GM03348 (cell line): ENCODE results near the gene AIG1.

ENCODE experiments used
- DNase-seq: peaks from one replicate; pipeline ENCODE4 v3.0.0; 2012; ENCODE audit warnings: low spot score

AIG1 gene

DNA sequence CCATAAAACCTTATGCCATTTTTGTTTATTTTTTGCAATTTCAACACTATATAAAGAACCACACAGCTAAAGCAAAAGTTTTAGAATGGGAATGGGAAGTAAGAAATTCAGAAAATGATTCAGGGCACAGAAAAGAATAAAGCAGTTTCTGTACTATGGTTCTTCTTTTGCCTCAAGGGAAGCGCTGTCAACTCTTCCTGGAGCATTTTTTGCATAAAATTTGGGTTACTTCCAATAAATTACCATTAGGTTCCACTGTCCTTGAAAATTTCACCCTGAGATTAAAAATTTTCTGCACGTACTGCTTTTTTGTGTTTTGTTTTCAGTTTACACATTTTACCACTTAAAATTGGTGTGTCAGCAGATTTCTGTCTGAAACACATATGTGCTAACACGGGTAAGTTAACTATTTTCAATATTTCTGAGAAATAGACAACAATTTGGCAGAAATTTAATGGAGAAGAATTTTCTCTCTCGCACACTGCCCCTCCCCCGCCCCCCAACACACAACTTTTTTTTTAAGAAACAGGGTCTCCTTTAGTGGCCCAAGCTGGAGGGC is 310.2 kb downstream of the AIG1 start:
- DNase-seq = no peak

DNA sequence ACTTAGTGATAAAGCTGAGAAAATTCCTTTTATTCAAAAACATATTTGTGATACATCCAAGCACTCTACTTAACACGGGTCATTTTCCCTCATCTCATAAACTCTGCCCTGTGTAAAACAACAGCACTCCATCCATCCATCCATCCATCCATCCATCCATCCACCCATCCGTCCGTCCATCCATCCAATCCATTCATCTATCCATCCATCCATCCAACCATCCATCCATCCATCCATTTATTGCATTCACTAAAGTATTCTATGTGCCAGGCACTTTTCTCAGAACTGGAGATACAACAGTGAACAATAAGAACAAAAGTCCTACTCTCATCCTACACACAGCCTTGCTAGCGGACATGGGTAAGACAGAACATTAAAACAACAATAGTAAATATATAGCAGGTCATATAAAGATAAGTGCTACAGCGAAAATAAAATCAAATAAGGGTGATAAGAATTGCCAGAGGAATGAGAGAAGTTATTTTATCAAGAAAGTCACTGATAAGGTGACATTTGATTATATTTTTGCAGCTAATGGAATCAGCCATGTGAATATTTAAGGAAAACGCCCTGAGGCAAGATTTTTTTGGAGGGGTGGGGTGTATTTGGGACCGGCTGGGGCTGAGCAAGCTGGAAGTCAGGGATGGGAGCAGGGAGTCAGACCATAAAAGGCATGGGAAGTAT is 311.7 kb downstream of the AIG1 start:
- no peak for DNase-seq

DNA sequence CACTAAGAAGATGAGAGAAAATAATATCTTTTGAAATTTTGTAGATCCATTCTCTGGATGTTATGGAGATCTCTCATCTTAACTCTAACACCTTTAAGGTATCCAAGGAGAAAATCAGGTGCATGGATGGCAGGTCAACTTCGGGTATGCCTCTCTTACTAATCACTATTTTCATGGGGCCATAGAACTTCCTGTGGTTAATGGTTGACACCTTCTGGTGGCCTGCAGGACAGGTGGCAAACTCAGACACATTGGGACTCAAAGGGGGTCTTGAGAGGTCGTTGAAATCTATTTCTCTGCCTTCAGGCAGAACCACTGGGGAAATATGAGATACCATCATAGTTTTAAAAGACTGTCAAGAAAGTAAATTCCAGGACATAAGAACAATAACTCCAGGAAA is 313.3 kb downstream of the AIG1 start:
- no peak for DNase-seq

DNA sequence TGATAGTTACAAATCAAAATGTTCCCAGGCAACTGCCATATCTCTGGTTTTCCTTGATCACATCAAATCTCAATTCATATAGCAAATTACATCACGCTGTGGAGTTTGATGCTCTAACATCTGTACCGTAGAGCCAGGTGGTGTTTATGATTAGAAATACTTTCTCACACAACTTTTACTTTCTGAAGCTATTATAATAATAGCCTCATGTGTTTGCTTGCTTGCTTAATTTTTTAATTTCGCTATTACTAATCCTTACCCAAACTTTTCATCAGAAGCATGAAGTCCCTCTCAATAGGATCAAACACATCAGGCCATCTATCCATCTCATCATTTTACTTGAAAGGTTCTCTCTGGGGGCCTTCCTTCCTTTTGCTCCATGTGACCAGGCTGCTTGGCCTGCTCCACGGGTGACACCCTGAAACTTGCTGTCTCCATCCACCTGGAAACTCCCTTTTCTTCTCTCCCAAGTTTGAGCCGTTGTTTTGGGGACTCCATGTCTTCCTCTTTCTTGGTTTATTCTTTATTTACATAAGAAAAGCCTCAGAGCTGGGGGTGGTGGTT is 314.4 kb downstream of the AIG1 start:
- DNase-seq = no peak

DNA sequence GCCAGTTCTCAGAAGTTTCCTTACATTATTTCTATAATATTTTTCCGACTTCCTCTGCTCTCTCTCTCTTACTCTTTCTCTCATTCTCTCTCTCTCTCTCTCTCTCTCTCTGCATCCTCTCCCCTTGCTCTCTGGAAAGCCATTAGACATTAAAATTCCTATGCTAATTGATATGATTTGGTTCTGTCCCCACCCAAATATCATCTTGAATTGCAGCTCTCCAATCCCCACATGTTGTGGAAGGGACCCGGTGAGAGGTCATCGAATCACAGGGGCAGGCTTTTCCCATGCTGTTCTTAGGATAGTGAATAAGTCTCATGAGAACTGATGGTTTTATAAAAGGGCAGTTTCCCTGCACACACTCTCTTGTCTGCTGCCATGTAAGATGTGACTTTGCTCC is 315.7 kb downstream of the AIG1 start:
- DNase-seq = no peak

DNA sequence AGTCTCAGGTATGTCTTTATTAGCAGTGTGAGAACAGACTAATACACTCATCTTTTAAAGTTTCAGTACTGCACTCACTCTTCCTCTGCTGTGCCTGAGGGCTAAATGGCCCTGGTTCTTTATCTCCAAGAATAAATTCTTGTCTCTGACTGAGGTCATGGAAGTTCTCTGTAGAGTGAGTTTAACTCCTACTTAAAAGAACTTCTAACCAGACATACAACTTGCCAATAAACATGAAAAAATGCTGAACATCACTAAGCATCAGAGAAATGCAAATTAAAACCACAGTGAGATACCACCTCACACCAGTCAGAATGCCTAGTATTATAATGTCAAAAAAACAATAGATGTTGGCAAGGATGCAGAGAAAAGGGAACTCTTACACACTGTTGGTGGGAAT is 316.2 kb downstream of the AIG1 start:
- DNase-seq = no peak

DNA sequence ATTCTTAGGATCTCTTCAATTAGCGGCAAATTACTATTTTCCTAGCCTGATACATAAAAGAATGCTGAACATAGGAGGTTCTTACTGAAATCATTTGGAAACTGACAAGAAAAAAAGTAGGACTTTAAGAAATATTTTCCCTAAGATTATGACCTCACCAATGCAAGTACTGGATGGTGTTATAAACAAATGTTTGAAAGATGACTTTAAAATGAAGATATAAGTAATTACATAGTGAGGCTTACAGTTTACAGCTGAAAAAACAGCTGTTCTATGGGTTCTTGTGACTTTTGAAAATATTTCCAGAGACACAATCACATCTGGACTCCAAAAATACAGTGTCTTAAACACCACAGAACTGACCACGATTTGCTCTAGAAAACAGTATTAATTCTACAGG is 324.9 kb downstream of the AIG1 start:
- no peak for DNase-seq

DNA sequence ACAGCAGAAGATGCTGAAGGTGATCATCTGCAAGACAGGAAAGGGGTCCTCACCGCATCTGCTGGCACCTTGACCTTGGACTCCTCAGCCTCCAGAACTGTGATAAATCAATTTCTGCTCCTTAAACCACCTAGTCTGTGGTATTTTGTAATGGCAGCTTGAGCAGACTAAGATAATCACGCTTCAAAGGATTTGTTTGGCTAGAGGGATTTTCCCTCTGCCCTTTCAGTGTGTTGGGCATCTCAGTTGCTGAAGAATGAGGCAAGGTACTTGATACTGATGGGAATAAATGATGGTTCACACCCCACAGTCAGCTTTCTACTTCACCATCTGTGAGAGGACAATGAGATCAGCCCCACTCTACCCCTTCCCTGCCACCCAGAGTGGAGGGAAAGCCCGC is 329.6 kb downstream of the AIG1 start:
- DNase-seq = no peak
